GM23248 (cell line): ENCODE measurements around the gene IQCK.

Source experiments
- EZH2 ChIP-seq: fragments of 200-600 bp; sonication (generic); IDR thresholded peaks from 2 replicates; pipeline ENCODE4 v1.6.1; 2018; ENCODE audit warnings: antibody characterized with exemption, mild to moderate bottlenecking; ENCODE audit not compliant: insufficient read depth, poor library complexity, severe bottlenecking
- EZH2phosphoT487 ChIP-seq: fragments of 200-600 bp; sonication (generic); IDR thresholded peaks from 2 replicates; pipeline ENCODE4 v1.6.1; 2018; ENCODE audit warnings: antibody characterized with exemption, moderate library complexity, mild to moderate bottlenecking, low read depth; ENCODE audit not compliant: insufficient read depth

- TF ChIP-seq EZH2phosphoT487 (no peak), EZH2 (no peak)
Observed at GRCh38 chr16:19872935-19873334, 154.9 kb downstream of the IQCK start.
